HG03066 (cell line): ENCODE results near the gene GRIK1.
"Not testable (repeated sequence)": the region's sequence is repeated elsewhere in the genome, so short reads cannot be mapped to it uniquely, and the experiment has no call there.

Source experiments
- ATAC-seq: cut with Tn5 transposase; IDR thresholded peaks from one replicate; pipeline ENCODE4 v1.9.1; 2021; ENCODE audit warnings: low read depth; ENCODE audit not compliant: unreplicated experiment

GRIK1 gene

DNA sequence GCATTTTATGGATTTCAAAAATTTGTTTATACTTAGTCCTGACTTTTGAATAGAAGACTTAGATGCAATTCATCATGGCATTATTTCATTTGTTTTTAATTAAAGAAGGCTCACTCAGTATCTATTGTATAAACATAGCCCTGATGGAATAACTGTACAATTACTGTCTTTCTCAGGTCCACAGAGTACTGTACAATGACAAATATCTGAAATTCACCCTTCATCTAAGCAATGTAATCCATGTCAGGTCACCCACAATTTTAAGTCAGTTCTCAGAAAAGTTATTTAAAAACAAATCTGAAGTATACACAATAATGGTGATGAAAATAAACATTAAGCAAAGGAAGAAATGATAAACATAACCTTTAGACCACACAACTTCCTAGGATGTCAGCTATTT lies 311.9 kb downstream of the GRIK1 start:
- ATAC-seq, result no peak

DNA sequence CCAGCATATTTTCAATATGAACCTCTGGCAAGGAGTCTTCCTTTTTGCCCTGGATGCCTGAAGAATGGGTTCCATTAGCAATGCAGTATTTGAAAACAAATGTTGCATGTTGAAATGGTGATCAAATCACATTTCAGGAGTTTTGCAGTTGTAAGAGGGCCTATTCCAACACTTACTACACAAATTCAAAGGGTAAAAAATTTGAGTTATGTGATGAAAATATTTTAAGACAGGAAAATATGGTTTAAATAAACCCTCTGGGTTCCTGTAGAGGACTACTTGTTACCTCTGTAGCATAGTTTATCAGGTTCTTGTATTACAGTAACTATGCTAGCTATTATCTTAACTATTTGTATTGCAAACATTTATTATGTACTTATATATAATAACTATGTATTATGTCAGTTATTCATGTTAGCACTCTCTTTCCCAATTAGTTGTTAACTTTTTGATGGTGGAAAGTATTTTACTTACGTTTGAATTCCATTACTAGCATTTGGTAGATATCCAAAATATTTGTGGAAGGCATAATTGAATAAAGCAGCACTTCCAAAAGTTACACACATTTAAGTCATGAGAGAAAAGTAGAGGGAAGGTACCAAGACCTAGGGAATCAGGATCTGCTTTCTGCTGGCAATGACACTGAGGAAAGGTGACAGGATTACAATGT lies 312.9 kb downstream of the GRIK1 start:
- no peak for ATAC-seq

DNA sequence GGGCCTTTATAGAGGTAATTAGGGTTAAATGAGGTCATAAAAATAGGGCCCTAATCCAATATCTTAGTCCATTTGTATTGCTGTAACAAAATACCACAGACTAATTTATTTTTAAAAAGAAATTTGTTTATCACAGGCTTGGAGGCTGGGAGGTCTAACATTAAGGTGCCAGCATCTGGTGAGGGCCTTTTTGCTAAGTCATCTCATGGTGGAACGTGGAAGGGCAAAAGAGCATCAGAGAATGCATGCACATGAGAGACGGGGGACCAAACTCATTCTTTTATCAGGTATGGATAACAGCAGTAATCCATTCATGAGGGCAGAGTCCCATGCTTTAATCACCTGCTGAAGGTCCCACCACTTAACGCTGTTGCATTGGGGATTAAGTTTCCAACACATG lies 313.8 kb downstream of the GRIK1 start:
- no peak for ATAC-seq

DNA sequence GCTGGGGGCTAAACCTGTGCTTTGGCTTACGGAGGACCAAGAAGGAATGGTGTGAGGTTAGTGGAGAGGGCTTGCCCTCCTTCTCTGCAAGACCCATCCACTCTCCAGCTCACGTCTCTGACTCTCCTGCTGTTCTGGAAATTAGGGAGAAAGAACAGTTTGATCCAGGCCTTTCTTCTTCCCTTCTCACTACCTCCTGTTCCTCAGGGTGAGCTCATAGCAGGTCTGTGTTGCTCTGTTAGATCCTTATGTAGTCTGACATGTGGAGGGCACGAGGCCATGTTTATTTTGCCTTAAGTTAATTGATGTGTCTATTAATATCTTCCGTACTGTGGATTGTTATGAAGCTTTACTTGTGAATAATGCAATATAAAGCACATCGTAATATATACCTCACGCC lies 315.0 kb downstream of the GRIK1 start:
- ATAC-seq, result no peak

DNA sequence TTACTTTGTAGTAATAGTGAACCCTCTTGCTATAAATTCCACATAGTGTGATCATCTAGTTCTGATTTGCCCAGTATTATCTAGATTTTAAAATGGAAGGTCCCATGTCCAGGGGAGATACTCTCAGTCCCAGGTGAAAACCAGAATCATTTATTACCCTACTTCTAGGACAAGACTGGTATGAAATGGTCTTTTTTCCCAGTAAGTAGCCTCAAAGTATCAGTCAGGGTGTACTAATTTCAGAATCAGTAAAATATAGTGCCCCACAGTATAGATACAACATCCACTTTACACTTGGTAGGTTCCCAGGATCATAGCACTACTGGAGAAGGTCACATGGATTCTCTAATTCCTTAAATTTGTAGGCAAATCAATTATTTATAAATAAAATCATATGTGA lies 318.3 kb downstream of the GRIK1 start:
- no peak for ATAC-seq

DNA sequence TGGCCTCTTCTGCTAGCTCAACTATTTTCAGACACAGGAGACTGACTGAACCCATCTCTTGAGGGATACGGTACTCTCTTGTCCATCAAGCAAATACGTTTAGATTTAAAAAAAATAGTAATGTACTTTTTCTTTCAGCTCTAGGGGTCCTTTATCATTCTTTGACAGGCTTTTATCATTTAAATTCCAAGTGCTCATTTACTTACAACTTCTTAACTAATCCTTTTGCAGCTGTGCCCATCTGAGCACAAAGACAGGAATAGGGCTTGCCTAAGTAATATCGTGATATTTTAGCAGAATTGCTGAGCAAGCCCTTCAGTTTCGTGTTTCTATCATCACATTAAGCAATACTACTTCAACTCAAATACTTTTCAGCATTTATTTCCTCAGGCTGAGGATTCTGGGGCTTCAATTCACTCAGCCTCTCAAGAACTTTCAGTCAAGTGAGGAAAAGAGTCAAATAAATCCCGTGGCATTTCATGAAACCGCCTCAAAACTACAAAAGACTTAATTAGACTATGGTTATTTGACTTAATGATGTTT lies 323.5 kb downstream of the GRIK1 start:
- no peak for ATAC-seq

DNA sequence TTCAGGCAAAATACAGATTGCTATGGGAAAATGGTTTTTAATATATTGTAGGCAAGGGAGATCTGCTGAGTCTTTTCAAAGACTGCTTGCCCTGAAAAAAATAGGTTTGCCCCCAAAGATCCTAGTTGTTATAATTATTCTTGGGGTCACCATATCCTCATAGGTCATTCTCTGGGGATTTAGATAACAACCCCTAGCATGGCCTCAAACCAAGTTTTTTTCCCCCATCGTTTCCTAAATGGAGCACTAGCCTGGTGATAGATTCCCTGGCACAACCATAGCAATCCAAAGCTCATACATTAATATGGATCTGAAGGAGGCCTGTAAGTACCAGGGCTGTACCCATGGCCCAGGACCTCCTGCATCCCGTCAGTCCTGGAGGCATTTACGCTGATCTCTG lies 325.9 kb downstream of the GRIK1 start:
- ATAC-seq, result no peak

DNA sequence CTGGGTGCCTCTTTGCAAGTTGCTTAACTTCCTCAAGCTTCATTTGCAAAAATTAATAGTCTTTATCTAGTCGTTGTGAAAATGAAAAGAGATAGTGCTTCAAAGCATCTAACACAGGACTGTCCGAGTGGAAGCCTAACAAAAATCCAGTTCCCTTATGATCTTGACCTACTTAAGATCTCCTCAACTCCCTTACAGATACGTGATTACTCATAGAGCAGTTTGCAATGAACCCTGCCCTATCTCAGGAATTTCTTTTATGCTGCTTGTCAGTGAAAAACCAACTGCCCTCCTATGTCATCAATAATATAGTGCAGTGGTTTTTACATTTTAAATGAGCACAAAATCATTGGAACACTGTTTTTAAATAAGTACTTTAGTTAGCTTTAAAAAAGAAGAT lies 326.8 kb downstream of the GRIK1 start:
- ATAC-seq, result no peak

DNA sequence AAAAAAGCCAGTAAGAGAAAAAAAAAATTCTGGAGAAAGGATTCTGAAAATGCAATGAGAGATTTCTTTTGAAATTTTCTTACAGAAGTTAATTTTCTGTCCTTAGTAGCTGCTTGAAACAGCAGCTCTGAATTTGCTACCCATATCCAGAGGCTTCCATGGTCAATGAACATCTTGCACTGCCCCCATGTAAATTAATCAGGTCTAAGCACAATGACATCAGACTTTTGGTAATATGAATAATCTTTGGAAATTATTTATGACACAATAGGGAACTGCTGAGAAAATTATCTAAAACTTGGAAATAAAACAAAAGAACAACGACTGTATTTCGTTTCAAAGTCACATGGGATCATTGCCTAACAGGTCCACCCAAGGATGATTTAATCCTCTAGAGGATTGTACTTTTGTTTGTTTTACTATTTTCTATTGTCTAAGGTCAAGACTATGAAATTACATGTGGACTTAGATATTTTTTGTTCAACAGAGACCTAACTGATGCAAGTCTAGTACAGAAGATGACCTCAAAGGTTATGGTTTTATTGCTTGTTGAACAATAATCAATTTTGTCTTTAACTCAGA lies 328.9 kb downstream of the GRIK1 start:
- no peak for ATAC-seq

DNA sequence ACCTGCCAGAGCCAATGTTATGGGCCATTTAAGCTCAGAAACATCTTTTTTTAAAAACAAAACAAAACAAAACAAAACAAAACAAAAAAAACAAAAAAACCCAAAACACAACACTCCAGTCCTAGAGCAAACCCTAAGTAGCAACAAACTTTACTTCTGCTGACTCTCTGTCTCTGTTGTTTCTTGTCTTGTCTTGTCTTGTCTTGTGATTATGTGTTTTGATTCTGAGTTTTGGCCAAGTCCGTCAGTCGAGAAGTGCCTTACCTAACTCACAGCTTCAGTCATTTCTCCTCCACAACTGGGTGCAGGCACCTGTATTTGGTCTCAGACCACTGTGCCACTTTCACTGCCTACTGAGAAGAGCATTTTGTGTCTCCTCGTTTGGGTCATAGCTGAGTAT lies 333.2 kb downstream of the GRIK1 start:
- ATAC-seq, result no peak

DNA sequence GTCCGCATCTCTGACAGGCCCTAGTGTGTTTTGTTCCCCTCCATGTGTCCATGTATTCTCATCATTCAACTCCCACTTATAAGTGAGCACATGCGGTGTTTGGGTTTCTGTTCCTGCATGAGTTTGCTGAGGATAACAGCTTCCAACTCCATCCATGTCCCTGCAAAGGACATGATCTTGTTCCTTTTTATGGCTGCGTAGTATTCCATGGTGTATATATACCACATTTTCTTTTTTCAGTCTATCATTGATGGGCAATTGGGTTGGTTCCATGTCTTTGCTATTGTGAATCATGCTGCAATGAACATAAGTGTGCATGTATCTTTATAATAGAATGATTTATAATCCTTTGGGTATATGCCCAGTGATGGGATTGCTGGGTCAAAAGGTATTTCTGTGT lies 334.6 kb downstream of the GRIK1 start:
- not testable (repeated sequence) for ATAC-seq

DNA sequence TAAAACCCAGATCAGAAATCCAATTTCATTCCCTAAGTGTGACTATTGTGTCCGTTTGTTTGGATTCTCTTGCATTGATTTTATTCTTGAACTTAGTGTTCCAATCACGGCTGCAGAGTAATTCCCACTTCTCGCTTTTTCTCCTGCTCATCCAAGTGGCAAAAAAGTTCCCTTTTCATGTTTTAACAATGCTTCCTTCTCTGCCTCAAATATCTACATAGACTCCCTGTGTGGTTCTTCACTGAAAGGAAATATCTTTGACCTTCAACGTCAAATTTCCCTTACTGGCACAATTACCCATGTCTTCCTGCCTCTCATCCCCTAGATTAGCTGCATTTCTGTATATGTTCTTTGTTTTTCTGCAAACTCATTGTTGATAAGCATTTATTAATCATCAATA lies 335.7 kb downstream of the GRIK1 start:
- ATAC-seq, result no peak

DNA sequence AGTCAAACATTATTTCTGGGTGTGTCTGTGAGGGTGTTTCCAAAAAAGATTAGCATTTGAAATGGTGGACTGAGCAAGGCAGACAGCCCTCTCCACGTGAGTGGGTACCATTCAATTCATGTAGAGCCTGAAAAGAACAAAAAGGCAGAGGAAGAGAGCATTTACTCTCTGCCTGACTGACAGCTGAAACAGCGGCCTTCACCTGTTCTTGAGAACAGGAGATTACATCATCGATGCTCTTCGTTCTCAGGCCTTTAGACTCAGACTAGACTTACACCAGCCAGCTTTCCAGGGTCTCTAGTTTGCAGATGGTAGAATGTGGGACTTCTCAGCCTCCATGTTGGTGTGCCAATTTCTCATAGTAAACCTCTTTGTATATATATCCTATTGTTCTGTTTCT lies 338.7 kb downstream of the GRIK1 start:
- no peak for ATAC-seq

DNA sequence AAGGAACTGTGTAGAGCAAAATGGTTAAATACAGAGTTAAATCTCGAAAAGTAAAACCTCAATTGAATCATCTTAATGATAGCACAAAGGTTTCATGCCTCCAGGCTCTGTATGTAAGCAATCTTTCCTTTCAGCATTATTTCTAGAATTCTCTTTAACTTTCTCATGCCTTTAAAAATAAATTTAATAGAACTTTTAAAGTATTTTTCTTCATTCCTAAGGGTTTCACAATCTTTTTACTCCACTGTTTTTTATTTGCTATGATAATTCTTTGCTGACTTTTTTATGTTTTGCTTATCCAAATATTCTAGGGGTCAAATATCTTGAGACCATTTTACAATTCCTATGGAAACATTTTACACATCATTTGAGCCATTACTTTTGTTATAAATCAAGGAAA lies 353.1 kb downstream of the GRIK1 start:
- no peak for ATAC-seq

DNA sequence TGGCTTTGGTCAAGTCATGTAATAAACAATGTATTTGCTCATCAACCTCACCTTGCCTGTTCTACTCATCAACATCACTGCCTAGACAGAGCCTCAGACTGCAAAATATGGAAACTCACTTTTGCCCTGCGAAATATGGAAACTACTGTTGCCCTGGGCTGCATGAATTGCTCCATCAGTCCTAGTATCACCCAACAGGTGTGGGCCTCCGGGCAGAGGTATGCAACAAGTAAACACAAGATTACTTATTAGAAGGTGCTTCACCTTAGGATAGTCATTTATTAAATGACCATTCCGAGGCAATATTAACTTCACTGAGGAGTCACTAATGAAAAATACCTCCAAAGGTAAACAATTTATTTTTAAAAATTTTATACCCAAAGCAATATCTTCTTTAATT lies 354.3 kb downstream of the GRIK1 start:
- no peak for ATAC-seq

DNA sequence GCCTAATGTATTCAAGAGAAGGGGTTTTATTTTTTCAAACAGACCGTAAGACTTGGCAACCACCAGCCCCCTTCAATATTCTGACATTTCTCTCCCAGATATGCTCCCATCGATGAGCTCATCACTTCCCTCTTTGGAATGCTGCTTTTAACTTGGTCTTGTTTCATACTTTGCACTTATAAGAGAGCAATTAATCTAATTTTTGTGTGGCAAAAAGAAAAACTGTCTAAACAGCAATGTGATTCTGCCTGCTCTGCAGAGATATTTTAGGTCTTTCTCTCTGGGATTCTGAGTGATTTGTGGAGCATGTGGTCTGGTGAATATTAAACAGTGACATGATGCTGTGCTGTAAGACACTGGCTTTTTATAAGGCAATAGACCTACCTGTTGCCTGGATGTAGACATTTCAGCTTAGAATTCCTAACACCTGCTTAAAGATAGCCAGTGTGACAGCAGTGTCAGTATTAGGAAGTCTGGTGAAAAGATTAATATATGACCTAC lies 356.3 kb downstream of the GRIK1 start:
- ATAC-seq, result no peak

DNA sequence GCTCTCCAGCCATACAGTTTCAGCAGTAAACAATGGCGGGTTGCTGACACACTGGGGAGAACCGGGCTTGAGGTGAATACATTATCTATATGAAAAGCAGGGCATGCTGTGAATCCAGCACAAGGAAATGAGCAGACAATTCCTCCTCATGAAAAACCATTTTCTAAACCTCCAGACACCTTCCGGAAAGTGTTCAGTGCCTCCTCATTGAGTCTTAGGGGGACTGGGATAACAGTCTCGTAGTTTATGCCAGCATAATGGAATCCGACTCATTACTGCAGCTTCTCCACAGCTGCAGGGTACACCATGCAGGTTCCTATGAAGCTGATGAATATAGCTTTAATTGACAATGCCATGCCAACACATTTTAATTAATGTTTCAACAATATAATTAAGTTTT lies 356.9 kb downstream of the GRIK1 start:
- ATAC-seq, result no peak

DNA sequence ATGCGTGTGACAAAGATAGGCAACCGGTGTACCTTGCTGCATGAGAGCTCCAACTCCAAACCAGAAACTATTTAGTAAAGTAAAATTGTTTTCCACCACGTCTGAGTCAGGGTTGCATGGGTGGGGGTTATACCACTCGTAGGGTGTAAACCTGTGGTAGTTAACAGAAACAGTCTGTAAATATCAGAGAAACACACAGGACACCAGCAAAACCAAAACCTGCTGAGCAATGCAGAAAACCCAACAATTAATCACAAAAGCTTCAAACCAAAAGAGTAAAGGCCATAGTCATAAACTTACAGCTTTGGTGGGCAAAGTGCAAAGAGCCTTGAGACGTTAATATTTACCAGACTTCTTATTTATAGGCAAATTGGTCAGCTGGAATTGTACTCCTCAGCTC lies 358.4 kb downstream of the GRIK1 start:
- no peak for ATAC-seq

DNA sequence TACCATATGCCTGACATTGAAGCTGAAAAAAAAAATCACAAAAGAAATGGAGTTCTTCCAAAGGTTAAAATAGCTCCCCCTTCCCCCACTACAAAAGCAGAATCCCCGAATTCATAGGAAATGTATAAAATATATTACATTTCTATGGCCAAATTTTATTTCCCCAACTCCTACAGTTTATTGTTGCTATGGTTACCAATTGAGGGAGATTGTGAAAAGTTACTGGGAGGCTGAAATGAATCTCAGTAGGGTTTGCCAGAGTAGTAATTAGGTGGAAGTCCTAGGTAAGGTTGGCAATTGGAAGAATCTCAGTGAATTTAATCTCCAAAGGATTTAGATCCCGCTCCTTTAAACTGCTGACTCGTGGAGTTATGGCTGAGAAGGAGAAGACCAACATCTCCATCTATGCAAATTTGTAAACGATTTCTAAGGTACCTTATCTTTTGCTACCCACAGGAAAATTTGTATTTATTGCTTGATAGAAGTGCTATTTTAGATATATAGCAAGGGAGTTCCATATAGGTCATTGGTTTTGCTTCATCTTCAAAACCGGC lies 359.0 kb downstream of the GRIK1 start:
- no peak for ATAC-seq

DNA sequence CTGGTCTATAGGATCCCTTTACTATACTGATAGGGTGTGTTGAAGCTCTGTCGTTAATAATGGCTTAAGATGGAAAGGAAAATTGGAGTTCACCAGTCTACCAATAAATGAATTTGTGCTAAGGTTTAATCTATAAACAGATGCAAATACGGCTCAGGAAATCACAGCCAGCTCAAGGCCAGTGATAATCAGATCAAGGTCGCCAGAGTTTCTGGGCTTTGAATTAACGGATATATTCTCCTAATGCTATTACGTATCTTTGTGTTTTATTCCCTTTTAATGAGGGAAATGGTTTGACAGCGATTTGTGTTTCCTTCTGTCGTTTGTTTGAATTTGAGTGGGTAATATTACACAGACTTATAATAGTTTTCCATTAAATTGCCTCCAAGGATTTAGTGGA lies 361.5 kb downstream of the GRIK1 start:
- no peak for ATAC-seq

DNA sequence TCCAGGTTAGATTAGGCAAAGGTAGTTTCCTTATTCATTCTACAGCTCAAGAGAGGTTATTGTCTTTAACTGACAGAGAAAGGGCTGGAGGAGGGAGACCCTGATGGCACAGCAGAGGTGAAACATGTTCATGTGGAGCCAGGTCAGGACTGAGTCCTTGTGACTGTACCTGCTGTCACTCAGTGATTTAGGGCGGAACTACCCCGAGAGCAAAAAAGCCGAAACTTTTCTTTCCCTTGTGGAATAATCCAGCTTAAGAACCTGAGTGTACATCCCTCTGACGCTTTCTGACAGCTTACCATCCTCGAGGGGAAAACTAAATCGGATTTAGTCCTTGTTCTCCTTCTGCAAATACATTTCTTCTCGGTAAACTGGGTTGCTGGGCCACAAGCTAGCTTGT lies 367.8 kb downstream of the GRIK1 start:
- no peak for ATAC-seq
